K562 (cell line): ENCODE results near the gene ECI1. TPM values are rescaled to one million over a fixed set of nuclear protein-coding genes. Genes with fewer than 3 reads are reported as not detected.
A peak's percentile ranks its signal among the peaks of the same experiment; 100 is the strongest.

Experiments used
- ATAC-seq: fragments of 200-7000 bp; cut with Tn5 transposase; 3 replicates; pipeline ENCODE4 v1.9.1; 2020; ENCODE audit warnings: moderate library complexity
- BruUV-seq: library from RNA; stranded (reverse); fragments of 400-500 nt; replicated peaks from 2 replicates; lab custom pipeline; 2021; lab: Mats Ljungman, UMichigan
- CTCF ChIA-PET: fragments of 300-600 bp; formaldehyde crosslinking; extraction: SDS; loops from one replicate; lab custom pipeline; 2021; ENCODE audit warnings: low intra/inter-chr PET ratio; lab: Yijun Ruan, JAX
- POLR2A ChIA-PET: fragments of 300-600, 350-650 bp; sonication (Branson Sonifier 250); formaldehyde crosslinking; extraction: SDS; loops from one replicate; lab custom pipeline; 2021; ENCODE audit warnings: antibody characterized with exemption, inconsistent platforms; lab: Yijun Ruan, JAX
- DNase-seq, 4 experiments: peaks; one replicate each; pipeline versions ENCODE4 v3.0.0 to v3.0.0-alpha.2; 2011 to 2018; ENCODE audit warnings: low spot score in 3 of 4, mixed read lengths in 3 of 4; ENCODE audit errors: extremely low read depth in 1 of 4
- FAIRE-seq: peaks from 2 replicates; lab custom pipeline; 2011; peaks lifted over from hg19 to GRCh38; lab: Jason Lieb, UNC
- H2AFZ ChIP-seq: 2 replicates; pipeline ENCODE4 v1.6.0; 2011; ENCODE audit warnings: low read depth, low read length, control low read depth, inconsistent platforms
- H3K27ac ChIP-seq: fragments of 200-600 bp; 3 replicates; pipeline ENCODE4 v1.8.0; 2011; ENCODE audit warnings: low read depth, mild to moderate bottlenecking, control low read depth, inconsistent platforms, low read length, moderate library complexity, mixed read lengths; ENCODE audit errors: extremely low read depth
- H3K27me3 ChIP-seq, 2 experiments: fragments of 300-600 bp in 1 of 2; 2 replicates in 1 of 2; 3 replicates in 1 of 2; pipeline versions ENCODE4 v1.6.0 to v1.8.0; 2011; ENCODE audit warnings: inconsistent platforms in 2 of 2, low read length in 2 of 2, mild to moderate bottlenecking in 1 of 2, mixed read lengths in 1 of 2, moderate library complexity in 1 of 2; ENCODE audit not compliant: control insufficient read depth in 2 of 2, insufficient read depth in 2 of 2
- H3K36me3 ChIP-seq: fragments of 300-600 bp; 3 replicates; pipeline ENCODE4 v1.8.0; 2011; ENCODE audit warnings: mild to moderate bottlenecking, low read length, inconsistent platforms; ENCODE audit not compliant: control insufficient read depth, insufficient read depth
- H3K4me1 ChIP-seq, 2 experiments: fragments of 200-600 bp in 1 of 2; replicated peaks in 1 of 2; 2 replicates in 1 of 2; 3 replicates in 1 of 2; pipeline versions ENCODE4 v1.5.1 to v1.8.0; 2011; ENCODE audit warnings: inconsistent platforms in 2 of 2, low read length in 2 of 2, mild to moderate bottlenecking in 1 of 2, mixed read lengths in 1 of 2, moderate library complexity in 1 of 2; ENCODE audit not compliant: control insufficient read depth in 2 of 2, insufficient read depth in 2 of 2
- H3K4me2 ChIP-seq: 2 replicates; pipeline ENCODE4 v1.6.1; 2011; ENCODE audit warnings: low read length, control low read depth, inconsistent platforms, mixed read lengths; ENCODE audit not compliant: insufficient read depth
- H3K4me3 ChIP-seq: fragments of 200-600 bp; sonication (generic), shearing (Covaris generic); 2 replicates; pipeline ENCODE4 v1.5.1; 2016; ENCODE audit warnings: control low read depth, inconsistent platforms
- H3K79me2 ChIP-seq: fragments of 200-600 bp; 3 replicates; pipeline ENCODE4 v1.8.0; 2011; ENCODE audit warnings: low read length, inconsistent platforms; ENCODE audit not compliant: control insufficient read depth, insufficient read depth
- H3K9ac ChIP-seq, 2 experiments: 2 replicates each; pipeline versions ENCODE4 v1.6.0 to v1.6.1; 2011; ENCODE audit warnings: low read depth in 2 of 2, low read length in 2 of 2, control low read depth in 1 of 2, inconsistent platforms in 1 of 2, mild to moderate bottlenecking in 1 of 2, mixed read lengths in 1 of 2; ENCODE audit not compliant: insufficient read depth in 1 of 2
- H3K9me1 ChIP-seq: one replicate; pipeline ENCODE4 v1.6.0; 2011; ENCODE audit warnings: inconsistent platforms, mild to moderate bottlenecking, low read length, moderate library complexity; ENCODE audit not compliant: control insufficient read depth, insufficient read depth
- H3K9me3 ChIP-seq: replicated peaks from 2 replicates; pipeline ENCODE4 v1.5.1; 2011; ENCODE audit warnings: low read depth, low read length, inconsistent platforms; ENCODE audit not compliant: control insufficient read depth, insufficient read depth
- H4K20me1 ChIP-seq: replicated peaks from 2 replicates; pipeline ENCODE4 v1.6.1; 2011; ENCODE audit warnings: low read length, inconsistent platforms, mixed read lengths; ENCODE audit not compliant: control insufficient read depth, insufficient read depth
- ASH1L ChIP-seq: fragments of 450-650 bp; IDR thresholded peaks from 2 replicates; pipeline ENCODE4 v1.6.1; 2018; ENCODE audit warnings: borderline replicate concordance, mild to moderate bottlenecking, low read depth; ENCODE audit not compliant: partially characterized antibody
- HDGF ChIP-seq: fragments of 450-650 bp; IDR thresholded peaks from 2 replicates; pipeline ENCODE4 v1.6.1; 2016
- MGA ChIP-seq: fragments of 450-650 bp; IDR thresholded peaks from 2 replicates; pipeline ENCODE4 v1.6.1; 2016; ENCODE audit warnings: mild to moderate bottlenecking, moderate library complexity
- POLR2A ChIP-seq: fragments of 450-650 bp; conservative IDR thresholded peaks from 2 replicates; pipeline ENCODE4 v1.6.1; 2016
- POLR2B ChIP-seq: fragments of 450-650 bp; IDR thresholded peaks from 2 replicates; pipeline ENCODE4 v1.6.1; 2018; ENCODE audit warnings: low read depth; ENCODE audit not compliant: partially characterized antibody
- POLR2G ChIP-seq: fragments of 200-400 bp; formaldehyde crosslinking; IDR thresholded peaks from 2 replicates; pipeline ENCODE4 v1.6.1; 2017; ENCODE audit warnings: low read depth, mild to moderate bottlenecking, antibody characterized with exemption, low read length, moderate library complexity
- WGBS: fragments of 100-300 bp; shearing (Covaris generic); methylation state at CpG from one replicate; pipeline ENCODE4 v1.1.6; 2016; ENCODE audit warnings: low coverage, mixed read lengths; ENCODE audit not compliant: insufficient coverage; ENCODE audit errors: missing lambda C conversion rate; 5-methylcytosine and 5-hydroxymethylcytosine counted together
- in situ Hi-C: fragments of 300-500 bp; cut with MboI; formaldehyde crosslinking; loops from 4 replicates; pipeline ENCODE4 v1.15.0; 2018; ENCODE audit warnings: inconsistent platforms, mixed read lengths
- intact Hi-C: fragments of 100-400 bp; cut with micrococcal nuclease; formaldehyde crosslinking; loops from 2 replicates; pipeline ENCODE4 v1.14.2; 2022
- polyA plus RNA-seq, 8 experiments: library from polyadenylated mRNA; depleted of rRNA in 4 of 8; stranded (reverse) in 5 of 8; unstranded in 3 of 8; fragments of >200 nt; fragmentation: Nextera tagmentation in 2 of 8; fragmentation: Illumina TruSeq in 1 of 8; extraction: Ambion mirVana in 2 of 8; extraction: Trizol in 1 of 8; gene quantifications; 2 replicates each; pipeline versions ENCODE4 v1.2.1 to v1.2.3, GENCODE V29; 2011 to 2014; ENCODE audit warnings: inconsistent platforms in 1 of 8, missing spikeins in 1 of 8
- total RNA-seq, 7 experiments: library from RNA; depleted of rRNA in 6 of 7; stranded (reverse); fragments of >200 nt in 6 of 7; fragmentation: Illumina TruSeq in 2 of 7; extraction: Trizol in 2 of 7; gene quantifications; 2 replicates each; pipeline versions ENCODE4 v1.2.1 to v1.2.3, GENCODE V29; 2011 to 2021; ENCODE audit warnings: low replicate concordance in 1 of 7
- TF ChIP-seq, protein P1 (sequence below): fragments of 450-650 bp; IDR thresholded peaks from 2 replicates; pipeline ENCODE4 v1.7.0; 2016; ENCODE audit warnings: borderline replicate concordance

The ECI1 gene
- total and polyA plus RNA-seq, 9 of the 15 experiments (the other 6 are each of a cell fraction or from before 2014, with no cell fraction given): 4.7 to 189 (median 54.0) TPM

DNA sequence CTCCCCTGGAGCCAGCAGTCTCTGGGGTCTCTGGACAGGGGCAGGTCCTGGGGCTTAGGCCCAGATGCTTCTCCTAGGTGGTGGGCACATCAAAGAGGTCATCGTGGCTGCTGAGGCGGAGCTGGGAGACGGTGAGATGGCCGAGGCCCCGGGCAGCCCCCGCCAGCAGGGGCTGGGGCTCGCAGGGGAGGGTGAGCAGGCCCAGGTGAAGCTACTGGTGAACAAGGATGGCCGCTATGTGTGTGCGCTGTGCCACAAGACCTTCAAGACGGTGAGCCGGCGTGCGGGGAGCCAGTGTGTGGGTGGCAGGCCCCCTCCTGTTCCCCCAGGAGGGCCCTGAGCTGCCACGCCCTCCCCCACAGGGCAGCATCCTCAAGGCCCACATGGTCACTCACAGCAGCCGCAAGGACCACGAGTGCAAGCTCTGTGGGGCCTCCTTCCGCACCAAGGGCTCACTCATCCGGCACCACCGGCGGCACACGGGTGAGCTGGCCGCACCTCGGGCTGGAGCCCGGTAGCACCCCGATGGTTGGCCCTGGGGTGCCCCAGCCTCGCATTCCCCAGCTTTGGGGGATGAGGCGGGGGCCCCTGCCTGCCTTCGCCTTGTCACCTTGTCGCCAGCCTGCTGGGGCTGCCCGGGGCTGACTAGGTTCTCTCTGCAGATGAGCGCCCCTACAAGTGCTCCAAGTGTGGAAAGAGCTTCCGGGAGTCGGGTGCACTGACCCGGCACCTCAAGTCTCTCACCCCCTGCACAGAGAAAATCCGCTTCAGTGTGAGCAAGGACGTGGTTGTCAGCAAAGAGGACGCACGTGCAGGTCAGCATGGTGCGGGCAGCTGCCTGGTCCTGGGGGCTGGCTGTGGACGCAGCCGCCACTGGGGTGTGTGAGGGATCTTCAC lies 19.0 kb downstream of the ECI1 start:
- no peak overlapping the region for H3K4me3 ChIP-seq
- peaks cover 84% of the 10 kb centered on the region; the same call in 2 of the 3 replicates for H3K36me3 ChIP-seq
- ChIA-PET POLR2A (interaction anchor here (0.5 to 3.7 kb wide), 8 partner anchors 9 to 405 kb away, joined by 3 to 29 read pairs (median 3); partner anchors contain the start of genes E4F1, FAHD1 and PGP), CTCF (no interaction called here)
- H3K4me1 ChIP-seq: peaks cover 0 to 60% of the 10 kb centered on the region in 2 experiments; a peak in 2 of 5 replicates
- no peaks in the 10 kb centered on the region for H3K9me1 ChIP-seq
- WGBS: 92% methylated on average over 33 of the region's 41 CpGs
- no peak overlapping the region for H3K27ac ChIP-seq
- no peak for DNase-seq
- H3K27me3 ChIP-seq: no peaks in the 10 kb centered on the region
- no peak for ATAC-seq
- no peak overlapping the region for H3K4me2 ChIP-seq
- BruUV-seq: no TSS peak
- intact Hi-C loops (no loop called here), in situ Hi-C loops (no loop called here)
- H3K9ac ChIP-seq: peak overlapping the region in 1 of 2 experiments; percentile 35; a peak in 1 of 4 replicates
- H4K20me1 ChIP-seq: no peaks in the 10 kb centered on the region
- no peak overlapping the region for H2AFZ ChIP-seq
- no peak for FAIRE-seq
- H3K79me2 ChIP-seq: peaks cover 14% of the 10 kb centered on the region
- no peaks in the 10 kb centered on the region for H3K9me3 ChIP-seq
- TF ChIP-seq, protein P1, sequence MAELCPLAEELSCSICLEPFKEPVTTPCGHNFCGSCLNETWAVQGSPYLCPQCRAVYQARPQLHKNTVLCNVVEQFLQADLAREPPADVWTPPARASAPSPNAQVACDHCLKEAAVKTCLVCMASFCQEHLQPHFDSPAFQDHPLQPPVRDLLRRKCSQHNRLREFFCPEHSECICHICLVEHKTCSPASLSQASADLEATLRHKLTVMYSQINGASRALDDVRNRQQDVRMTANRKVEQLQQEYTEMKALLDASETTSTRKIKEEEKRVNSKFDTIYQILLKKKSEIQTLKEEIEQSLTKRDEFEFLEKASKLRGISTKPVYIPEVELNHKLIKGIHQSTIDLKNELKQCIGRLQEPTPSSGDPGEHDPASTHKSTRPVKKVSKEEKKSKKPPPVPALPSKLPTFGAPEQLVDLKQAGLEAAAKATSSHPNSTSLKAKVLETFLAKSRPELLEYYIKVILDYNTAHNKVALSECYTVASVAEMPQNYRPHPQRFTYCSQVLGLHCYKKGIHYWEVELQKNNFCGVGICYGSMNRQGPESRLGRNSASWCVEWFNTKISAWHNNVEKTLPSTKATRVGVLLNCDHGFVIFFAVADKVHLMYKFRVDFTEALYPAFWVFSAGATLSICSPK: no peak
- TF ChIP-seq HDGF: no peak
- 0 out of 2 replicates have a peak, but pooled peaks have one; percentile 24 for TF ChIP-seq POLR2A
- TF ChIP-seq ASH1L: no peak
- TF ChIP-seq POLR2B: peak; percentile 25
- TF ChIP-seq MGA: no peak
- TF ChIP-seq POLR2G: peak; percentile 53
